ENCODE data around the gene HACD1. TPM values are rescaled to one million over a fixed set of nuclear protein-coding genes. Genes with fewer than 3 reads are reported as not detected.

HACD1 gene, protein sequence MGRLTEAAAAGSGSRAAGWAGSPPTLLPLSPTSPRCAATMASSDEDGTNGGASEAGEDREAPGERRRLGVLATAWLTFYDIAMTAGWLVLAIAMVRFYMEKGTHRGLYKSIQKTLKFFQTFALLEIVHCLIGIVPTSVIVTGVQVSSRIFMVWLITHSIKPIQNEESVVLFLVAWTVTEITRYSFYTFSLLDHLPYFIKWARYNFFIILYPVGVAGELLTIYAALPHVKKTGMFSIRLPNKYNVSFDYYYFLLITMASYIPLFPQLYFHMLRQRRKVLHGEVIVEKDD
- 1 to 10 TPM; 6.1 to 9.3 (median 7.5) TPM for total RNA-seq

DNA sequence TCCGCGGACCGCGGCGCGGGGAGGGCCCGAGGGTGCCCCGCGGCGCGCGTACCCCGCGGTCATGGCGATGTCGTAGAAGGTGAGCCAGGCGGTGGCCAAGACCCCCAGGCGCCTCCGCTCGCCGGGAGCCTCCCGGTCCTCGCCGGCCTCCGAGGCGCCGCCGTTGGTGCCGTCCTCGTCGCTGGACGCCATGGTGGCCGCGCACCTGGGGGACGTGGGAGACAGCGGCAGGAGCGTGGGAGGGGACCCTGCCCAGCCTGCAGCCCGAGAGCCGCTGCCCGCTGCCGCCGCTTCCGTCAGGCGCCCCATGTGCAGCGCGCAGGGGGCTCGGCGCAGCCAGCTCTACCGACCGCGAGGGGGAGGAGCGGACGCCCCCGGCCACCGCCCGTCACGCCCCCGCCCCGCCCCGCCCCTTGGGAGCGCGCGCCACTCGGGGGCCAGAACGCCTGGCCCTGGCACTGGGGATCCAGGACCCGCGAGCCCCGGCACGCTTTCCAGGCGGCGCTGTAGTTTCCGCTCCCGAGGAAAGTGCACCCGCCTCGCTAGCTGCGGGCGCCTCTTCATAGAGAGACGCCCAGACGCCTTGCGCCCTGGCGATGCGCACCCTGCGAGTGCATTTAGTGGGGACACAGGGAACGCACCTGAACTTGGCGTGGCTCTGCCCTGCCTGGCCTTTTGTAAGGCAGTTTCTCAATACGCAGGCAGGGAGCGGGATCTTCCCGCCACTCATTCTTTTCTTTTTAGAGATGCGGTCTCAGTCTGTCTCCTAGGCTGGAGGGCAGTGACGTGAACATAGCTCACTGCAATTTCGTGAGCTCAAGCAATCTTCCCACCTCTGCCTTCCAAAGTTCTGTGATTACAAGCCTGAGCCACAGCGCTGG is at the start of gene HACD1:
TSS of gene HACD1 (minus strand) at position 344 of the 881 bp plus-strand sequence. CDS start at position 309, 35 bp downstream.
- Histone ChIP-seq H3K36me3 (no peaks in the 10 kb centered on the region), H3K9me3 (no peaks in the 10 kb centered on the region), H3K27ac (peak within 1 kb of the TSS; percentile 6 to 83 (median 56)), H3K4me1 (peaks cover 0 to 14% (median 3%) of the 10 kb centered on the region in 4 donors), H3K4me3 (peak within 1 kb of the TSS; percentile 55 to 94 (median 72)), H3K27me3 (no peaks in the 10 kb centered on the region)
- peak in 1 of 2 donors; percentile 9 for DNase-seq (ENCODE audit: low spot score in 2 of 2)
- TF ChIP-seq, protein P1, sequence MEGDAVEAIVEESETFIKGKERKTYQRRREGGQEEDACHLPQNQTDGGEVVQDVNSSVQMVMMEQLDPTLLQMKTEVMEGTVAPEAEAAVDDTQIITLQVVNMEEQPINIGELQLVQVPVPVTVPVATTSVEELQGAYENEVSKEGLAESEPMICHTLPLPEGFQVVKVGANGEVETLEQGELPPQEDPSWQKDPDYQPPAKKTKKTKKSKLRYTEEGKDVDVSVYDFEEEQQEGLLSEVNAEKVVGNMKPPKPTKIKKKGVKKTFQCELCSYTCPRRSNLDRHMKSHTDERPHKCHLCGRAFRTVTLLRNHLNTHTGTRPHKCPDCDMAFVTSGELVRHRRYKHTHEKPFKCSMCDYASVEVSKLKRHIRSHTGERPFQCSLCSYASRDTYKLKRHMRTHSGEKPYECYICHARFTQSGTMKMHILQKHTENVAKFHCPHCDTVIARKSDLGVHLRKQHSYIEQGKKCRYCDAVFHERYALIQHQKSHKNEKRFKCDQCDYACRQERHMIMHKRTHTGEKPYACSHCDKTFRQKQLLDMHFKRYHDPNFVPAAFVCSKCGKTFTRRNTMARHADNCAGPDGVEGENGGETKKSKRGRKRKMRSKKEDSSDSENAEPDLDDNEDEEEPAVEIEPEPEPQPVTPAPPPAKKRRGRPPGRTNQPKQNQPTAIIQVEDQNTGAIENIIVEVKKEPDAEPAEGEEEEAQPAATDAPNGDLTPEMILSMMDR (IDR thresholded peaks at IDR 0.05), result peak in 1 of 5 experiments; percentile 5
- TF ChIP-seq POLR2A (IDR thresholded peaks at IDR 0.05) (no peak), EP300 (IDR thresholded peaks at IDR 0.05) (peak in 1 of 2 donors; percentile 14)
- WGBS, 2 donors, result 0 to 2% methylated on average over 24 to 39 of the region's 92 CpGs

DNA sequence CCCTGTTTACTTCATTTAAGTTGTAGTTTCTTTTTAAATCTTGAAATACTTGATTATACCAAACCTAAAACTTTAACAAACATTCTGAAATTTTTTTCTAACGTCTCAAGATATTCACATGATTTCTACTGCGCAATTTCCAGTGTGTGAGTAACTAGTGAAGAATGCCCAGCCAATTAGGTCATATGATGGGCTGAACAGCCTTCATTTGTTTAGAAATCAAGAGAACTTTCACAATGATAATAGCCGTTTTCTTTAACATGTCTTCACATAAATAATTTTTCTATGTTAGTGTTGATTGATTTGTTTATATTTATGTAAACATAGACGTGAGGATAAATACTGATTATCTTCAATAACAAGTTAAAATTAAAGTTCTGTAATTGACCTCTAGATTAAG is 48.6 kb upstream of the HACD1 start:
- Histone ChIP-seq H3K27ac (peak overlapping the region; percentile 67 to 93 (median 86)), H3K27me3 (no peaks in the 10 kb centered on the region), H3K36me3 (peaks cover 0 to 14% (median 0%) of the 10 kb centered on the region in 3 donors), H3K9me3 (no peaks in the 10 kb centered on the region), H3K4me1 (peaks cover 0 to 13% (median 2%) of the 10 kb centered on the region in 4 donors), H3K4me3 (peak overlapping the region in 2 of 4 donors; percentile 0 to 2)
- TF ChIP-seq EP300 (IDR thresholded peaks at IDR 0.05) (peak; percentile 97 to 99), POLR2A (IDR thresholded peaks at IDR 0.05) (peak in 1 of 2 donors; percentile 40)
- TF ChIP-seq, protein P1 (IDR thresholded peaks at IDR 0.05), result no peak
- DNase-seq (ENCODE audit: low spot score in 2 of 2), result peak in 1 of 2 donors; percentile 72
- 28 to 32% methylated on average over 4 of the region's 4 CpGs for WGBS, 2 donors

DNA sequence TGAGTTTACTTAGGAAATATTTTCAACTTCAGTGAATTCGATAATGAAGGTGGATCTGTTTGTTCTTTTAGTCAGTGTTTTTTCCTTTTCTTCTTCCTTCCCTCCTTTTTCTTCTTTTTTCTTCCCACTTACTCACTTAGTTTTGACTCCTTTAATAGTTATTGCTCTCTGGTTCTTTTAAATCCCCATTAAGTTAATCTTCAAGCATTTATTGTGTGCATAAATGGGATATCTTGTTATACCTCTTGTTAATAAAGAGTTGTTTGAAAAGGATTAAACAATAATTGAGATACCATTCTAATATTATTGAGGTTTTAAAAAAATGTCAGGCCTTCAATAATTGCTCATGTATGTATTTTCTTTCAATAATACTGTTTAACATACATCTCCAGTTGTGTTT is 46.3 kb upstream of the HACD1 start:
- Histone ChIP-seq H3K4me3 (no peak overlapping the region), H3K36me3 (peaks cover 0 to 18% (median 0%) of the 10 kb centered on the region in 3 donors), H3K27me3 (no peaks in the 10 kb centered on the region), H3K4me1 (peaks cover 0 to 12% (median 2%) of the 10 kb centered on the region in 4 donors), H3K27ac (peak overlapping the region in 2 of 4 donors; percentile 22 to 93), H3K9me3 (no peaks in the 10 kb centered on the region)
- DNase-seq (ENCODE audit: low spot score in 2 of 2), result no peak
- 82 to 88% methylated on average over 1 of the region's 1 CpG for WGBS, 2 donors
- TF ChIP-seq, protein P1 (IDR thresholded peaks at IDR 0.05), result no peak
- no peak for TF ChIP-seq POLR2A (IDR thresholded peaks at IDR 0.05)
- TF ChIP-seq EP300 (IDR thresholded peaks at IDR 0.05), result no peak

DNA sequence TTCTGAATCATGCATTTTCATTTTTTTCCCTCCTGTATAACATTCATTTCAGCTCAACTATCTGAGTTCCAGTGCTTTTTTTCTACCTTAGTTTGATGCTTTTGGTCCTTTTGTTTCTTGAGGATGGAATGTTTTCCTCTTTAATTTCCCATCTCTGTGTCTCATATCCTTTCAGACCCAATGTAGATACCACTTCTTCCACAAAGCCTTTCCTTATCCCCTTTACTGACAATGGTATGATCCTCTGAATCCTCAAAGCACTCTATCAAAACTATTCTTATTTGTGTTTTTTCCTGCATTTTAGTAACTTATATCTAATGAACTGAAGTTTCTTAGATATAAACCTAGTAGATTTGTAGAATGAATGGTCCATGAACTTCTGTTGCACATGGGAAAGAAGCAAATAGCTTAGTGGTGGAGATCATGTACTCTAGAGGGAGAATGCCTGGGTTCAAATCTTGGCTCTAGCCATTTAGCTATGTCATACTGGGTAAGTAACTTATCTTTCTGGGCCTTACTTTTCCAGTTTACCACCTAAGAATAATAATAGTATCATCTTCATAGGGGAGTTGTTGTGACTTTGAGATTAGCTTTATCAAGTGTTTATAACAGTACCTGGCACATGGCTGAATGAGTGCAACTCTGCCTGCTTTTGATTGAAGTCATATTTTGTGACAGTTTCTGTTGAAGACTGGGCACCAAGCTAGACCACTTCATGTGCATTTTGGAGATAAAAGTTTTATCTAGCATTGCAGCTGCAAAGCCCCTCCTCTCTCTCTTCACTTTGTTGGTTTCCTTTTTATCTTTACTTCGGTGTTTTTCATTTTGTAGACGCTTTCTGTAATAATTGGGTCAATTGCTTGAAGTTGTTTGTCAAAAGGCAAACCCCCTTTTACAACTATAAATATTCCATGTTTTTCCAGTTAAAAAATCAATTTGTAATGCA is 45.3 kb upstream of the HACD1 start:
- H3K36me3 ChIP-seq, result peaks cover 0 to 18% (median 0%) of the 10 kb centered on the region in 3 donors
- WGBS, 2 donors, result 83 to 90% methylated on average over 2 of the region's 2 CpGs
- H3K27ac ChIP-seq, result peak overlapping the region in 1 of 4 donors; percentile 1

More for the DNA sequence above, 45.3 kb upstream of the HACD1 start:
- peaks cover 0 to 7% (median 0%) of the 10 kb centered on the region in 4 donors for H3K9me3 ChIP-seq
- H3K27me3 ChIP-seq, result no peaks in the 10 kb centered on the region
- no peak for DNase-seq (ENCODE audit: low spot score in 2 of 2)
- no peak overlapping the region for H3K4me3 ChIP-seq
- no peak for TF ChIP-seq EP300 (IDR thresholded peaks at IDR 0.05)
- TF ChIP-seq, protein P1 (IDR thresholded peaks at IDR 0.05), result no peak
- peaks cover 0 to 12% (median 2%) of the 10 kb centered on the region in 4 donors for H3K4me1 ChIP-seq

Measured in tibial nerve (tissue), 4 donors.